Tibial nerve (tissue), 4 donors: ENCODE data around the gene COL4A5. TPM values are rescaled to one million over a fixed set of nuclear protein-coding genes. Genes with fewer than 3 reads are reported as not detected.
"Not testable (repeated sequence)": the region's sequence is repeated elsewhere in the genome, so short reads cannot be mapped to it uniquely, and the experiment has no call there.

ENCODE experiments used
- DNase-seq, 2 donors: peaks; one replicate each; pipeline ENCODE4 v3.0.0-alpha.2; 2019; ENCODE audit warnings: low spot score in 2 of 2
- H3K27ac ChIP-seq, 4 donors: fragments of 200-600 bp; sonication (generic) in 3 of 4; one replicate each; pipeline ENCODE4 v1.5.1; 2017 to 2019; ENCODE audit warnings: mild to moderate bottlenecking in 1 of 4
- H3K27me3 ChIP-seq, 2 donors: fragments of 200-600 bp; sonication (generic) in 1 of 2; one replicate each; pipeline versions ENCODE4 v1.5.1 to v1.6.0; 2017 to 2019
- H3K36me3 ChIP-seq, 3 donors: fragments of 200-600 bp; sonication (generic); one replicate each; pipeline ENCODE4 v1.5.1; 2018 to 2019
- H3K4me1 ChIP-seq, 4 donors: fragments of 200-600 bp; sonication (generic) in 3 of 4; one replicate each; pipeline ENCODE4 v1.5.1; 2017 to 2019
- H3K4me3 ChIP-seq, 4 donors: fragments of 200-600 bp; sonication (generic) in 3 of 4; one replicate each; pipeline ENCODE4 v1.5.1; 2017 to 2019; ENCODE audit warnings: mild to moderate bottlenecking in 1 of 4, moderate library complexity in 1 of 4
- H3K9me3 ChIP-seq, 4 donors: fragments of 200-600 bp; sonication (generic) in 3 of 4; one replicate each; pipeline ENCODE4 v1.5.1; 2017 to 2019
- EP300 ChIP-seq, 2 donors: sonication (generic); formaldehyde crosslinking; IDR thresholded peaks; one replicate each; pipeline ENCODE4 v1.6.1; 2017; ENCODE audit warnings: antibody characterized with exemption in 2 of 2, mild to moderate bottlenecking in 1 of 2
- POLR2A ChIP-seq, 2 donors: fragments of 450-650 bp; IDR thresholded peaks; one replicate each; pipeline ENCODE4 v1.6.1; 2017; ENCODE audit warnings: antibody characterized with exemption in 2 of 2, mild to moderate bottlenecking in 2 of 2, moderate library complexity in 2 of 2
- WGBS, 2 donors: methylation state at CpG; one replicate each; pipeline ENCODE4 v1.1.5; 2018; 5-methylcytosine and 5-hydroxymethylcytosine counted together
- total RNA-seq, 4 donors: library from RNA; depleted of rRNA; stranded (reverse); fragments of >200 nt; gene quantifications; one replicate each; pipeline ENCODE4 v1.1.0, GENCODE V29; 2016
- TF ChIP-seq, protein P1 (sequence below), 5 experiments: fragments of 200-600 bp in 3 of 5; fragments of 450-650 bp in 2 of 5; sonication (generic) in 3 of 5; IDR thresholded peaks; one replicate each; pipeline ENCODE4 v1.5.1; 2016 to 2019; ENCODE audit warnings: antibody characterized with exemption in 5 of 5, mild to moderate bottlenecking in 3 of 5, moderate library complexity in 2 of 5

COL4A5 gene
- total RNA-seq, result 10 to 100 TPM in 2 of 4 donors, 1 to 10 TPM in 2; 7.4 to 24.9 (median 15.7) TPM

- no peaks in the 10 kb centered on the region for H3K4me1 ChIP-seq
- 2 to 17% methylated on average over 13 of the region's 13 CpGs for WGBS, 2 donors
- DNase-seq, result peak in 1 of 2 donors; percentile 4
- no peaks in the 10 kb centered on the region for H3K9me3 ChIP-seq
- TF ChIP-seq, protein P1, sequence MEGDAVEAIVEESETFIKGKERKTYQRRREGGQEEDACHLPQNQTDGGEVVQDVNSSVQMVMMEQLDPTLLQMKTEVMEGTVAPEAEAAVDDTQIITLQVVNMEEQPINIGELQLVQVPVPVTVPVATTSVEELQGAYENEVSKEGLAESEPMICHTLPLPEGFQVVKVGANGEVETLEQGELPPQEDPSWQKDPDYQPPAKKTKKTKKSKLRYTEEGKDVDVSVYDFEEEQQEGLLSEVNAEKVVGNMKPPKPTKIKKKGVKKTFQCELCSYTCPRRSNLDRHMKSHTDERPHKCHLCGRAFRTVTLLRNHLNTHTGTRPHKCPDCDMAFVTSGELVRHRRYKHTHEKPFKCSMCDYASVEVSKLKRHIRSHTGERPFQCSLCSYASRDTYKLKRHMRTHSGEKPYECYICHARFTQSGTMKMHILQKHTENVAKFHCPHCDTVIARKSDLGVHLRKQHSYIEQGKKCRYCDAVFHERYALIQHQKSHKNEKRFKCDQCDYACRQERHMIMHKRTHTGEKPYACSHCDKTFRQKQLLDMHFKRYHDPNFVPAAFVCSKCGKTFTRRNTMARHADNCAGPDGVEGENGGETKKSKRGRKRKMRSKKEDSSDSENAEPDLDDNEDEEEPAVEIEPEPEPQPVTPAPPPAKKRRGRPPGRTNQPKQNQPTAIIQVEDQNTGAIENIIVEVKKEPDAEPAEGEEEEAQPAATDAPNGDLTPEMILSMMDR (IDR thresholded peaks at IDR 0.05), result no peak
- TF ChIP-seq POLR2A (IDR thresholded peaks at IDR 0.05), result no peak
- no peak for TF ChIP-seq EP300 (IDR thresholded peaks at IDR 0.05)
- H3K27me3 ChIP-seq, result peaks cover 0 to 35% of the 10 kb centered on the region in 2 donors
- peak within 1 kb of the TSS; percentile 19 to 53 (median 34) for H3K4me3 ChIP-seq
- H3K27ac ChIP-seq, result peak within 1 kb of the TSS in 2 of 4 donors; percentile 1 to 22
- H3K36me3 ChIP-seq, result no peaks in the 10 kb centered on the region
Measured at GRCh38 chrX:108439426-108439942, at the start of gene COL4A5. TSS of gene COL4A5 (plus strand) at chrX:108439838. CDS start at chrX:108440126, 288 bp downstream.

DNA sequence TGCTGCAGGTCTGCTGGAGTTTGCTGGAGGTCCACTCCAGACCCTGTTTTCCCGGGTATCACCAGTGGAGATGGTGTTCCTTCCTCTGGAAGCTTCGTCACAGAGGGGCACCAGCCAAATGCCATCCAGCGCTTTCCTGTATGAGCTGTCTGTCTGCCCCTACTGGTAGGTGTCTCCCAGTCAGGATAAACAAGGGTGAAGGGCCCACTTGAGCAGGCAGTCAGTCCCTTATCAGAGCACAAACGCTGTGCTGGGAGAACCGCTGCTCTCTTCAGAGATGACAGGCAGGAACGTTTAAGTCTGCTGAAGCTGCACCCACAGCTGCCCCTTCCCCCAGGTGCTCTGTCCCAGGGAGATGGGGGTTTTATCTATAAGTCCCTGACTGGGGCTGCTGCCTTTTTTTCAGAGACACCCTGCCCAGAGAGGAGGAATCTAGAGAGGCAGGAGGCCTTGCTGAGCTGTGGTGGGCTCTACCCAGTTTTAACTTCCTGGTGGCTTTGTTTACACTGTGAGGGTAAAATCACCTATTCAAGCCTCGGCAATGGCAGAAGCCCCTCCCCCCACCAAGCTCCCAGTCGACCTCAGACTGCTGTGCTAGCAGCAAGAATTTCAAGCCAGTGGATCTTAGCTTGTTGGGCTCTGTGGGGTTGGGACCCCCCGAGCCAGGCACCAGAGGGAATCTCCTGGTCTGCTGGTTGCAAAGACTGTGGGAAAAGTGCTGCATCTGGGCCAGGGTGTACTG is 48.5 kb upstream of the COL4A5 start:
- not testable (repeated sequence) for H3K27me3 ChIP-seq, H3K27ac ChIP-seq, DNase-seq, H3K4me3 ChIP-seq, H3K4me1 ChIP-seq, H3K9me3 ChIP-seq, H3K36me3 ChIP-seq
- WGBS, 2 donors, result 59 to 100% methylated on average over 2 to 9 of the region's 9 CpGs

- Histone ChIP-seq H3K36me3 (no peaks in the 10 kb centered on the region), H3K27ac (no peak overlapping the region), H3K9me3 (no peaks in the 10 kb centered on the region), H3K27me3 (peaks cover 0 to 7% of the 10 kb centered on the region in 2 donors), H3K4me3 (no peak overlapping the region), H3K4me1 (no peaks in the 10 kb centered on the region)
- 71 to 81% methylated on average over 6 of the region's 6 CpGs for WGBS, 2 donors
- DNase-seq, result no peak
- TF ChIP-seq POLR2A (IDR thresholded peaks at IDR 0.05) (no peak), EP300 (IDR thresholded peaks at IDR 0.05) (no peak)
- TF ChIP-seq, protein P1 (IDR thresholded peaks at IDR 0.05), result no peak
Measured at GRCh38 chrX:108396188-108396891, 43.3 kb upstream of the COL4A5 start.

- peaks cover 0 to 8% of the 10 kb centered on the region in 2 donors for H3K27me3 ChIP-seq
- no peak overlapping the region for H3K27ac ChIP-seq
- H3K4me1 ChIP-seq, result no peaks in the 10 kb centered on the region
- no peaks in the 10 kb centered on the region for H3K9me3 ChIP-seq
- H3K4me3 ChIP-seq, result no peak overlapping the region
- no peak for TF ChIP-seq POLR2A (IDR thresholded peaks at IDR 0.05)
- TF ChIP-seq, protein P1 (IDR thresholded peaks at IDR 0.05), result no peak
- TF ChIP-seq EP300 (IDR thresholded peaks at IDR 0.05), result no peak
- no peaks in the 10 kb centered on the region for H3K36me3 ChIP-seq
- 78 to 100% methylated on average over 1 of the region's 1 CpG for WGBS, 2 donors
- no peak for DNase-seq
Measured at GRCh38 chrX:108396986-108397385, 42.7 kb upstream of the COL4A5 start.

- H3K36me3 ChIP-seq, result no peaks in the 10 kb centered on the region
- H3K4me1 ChIP-seq, result no peaks in the 10 kb centered on the region
- TF ChIP-seq EP300 (IDR thresholded peaks at IDR 0.05) (no peak), POLR2A (IDR thresholded peaks at IDR 0.05) (no peak)
- TF ChIP-seq, protein P1 (IDR thresholded peaks at IDR 0.05), result no peak
- peaks cover 0 to 11% of the 10 kb centered on the region in 2 donors for H3K27me3 ChIP-seq
- H3K9me3 ChIP-seq, result no peaks in the 10 kb centered on the region
- no peak overlapping the region for H3K27ac ChIP-seq
- 79 to 92% methylated on average over 6 of the region's 6 CpGs for WGBS, 2 donors
- no peak for DNase-seq
- no peak overlapping the region for H3K4me3 ChIP-seq
Measured at GRCh38 chrX:108397627-108398391, 41.8 kb upstream of the COL4A5 start.
